Brain microvascular endothelial cell (primary cell): ENCODE data around the gene NLRC5.

Experiments used
- DNase-seq: peaks from one replicate; pipeline ENCODE4 v3.0.0-alpha.2; 2020
- H3K27ac ChIP-seq: fragments of 250-450 bp; sonication (Bioruptor Pico); 2 replicates; pipeline ENCODE4 v1.5.1; 2020; ENCODE audit warnings: mild to moderate bottlenecking, moderate library complexity
- H3K27me3 ChIP-seq: fragments of 250-450 bp; sonication (Bioruptor Pico); replicated peaks from 2 replicates; pipeline ENCODE4 v1.5.1; 2020; ENCODE audit warnings: mild to moderate bottlenecking
- H3K36me3 ChIP-seq: fragments of 250-450 bp; sonication (Bioruptor Pico); replicated peaks from 2 replicates; pipeline ENCODE4 v1.5.1; 2020; ENCODE audit warnings: mild to moderate bottlenecking
- H3K4me3 ChIP-seq: 2 replicates; pipeline ENCODE4 v1.5.1; 2011; ENCODE audit warnings: low read depth, mild to moderate bottlenecking, control low read depth, low read length, moderate library complexity
- in situ Hi-C: cut with HindIII; loops from 2 replicates; pipeline ENCODE4 v1.10.0; 2017; ENCODE audit warnings: low sequenced_read_pairs, low pct_ligation_motif_present
- TF ChIP-seq, protein P1 (sequence below): IDR thresholded peaks from 2 replicates; pipeline ENCODE4 v1.5.1; 2011; ENCODE audit warnings: low read depth, mild to moderate bottlenecking, moderate library complexity, low read length, control low read depth, inconsistent platforms; ENCODE audit errors: missing control alignments

Gene NLRC5

DNA sequence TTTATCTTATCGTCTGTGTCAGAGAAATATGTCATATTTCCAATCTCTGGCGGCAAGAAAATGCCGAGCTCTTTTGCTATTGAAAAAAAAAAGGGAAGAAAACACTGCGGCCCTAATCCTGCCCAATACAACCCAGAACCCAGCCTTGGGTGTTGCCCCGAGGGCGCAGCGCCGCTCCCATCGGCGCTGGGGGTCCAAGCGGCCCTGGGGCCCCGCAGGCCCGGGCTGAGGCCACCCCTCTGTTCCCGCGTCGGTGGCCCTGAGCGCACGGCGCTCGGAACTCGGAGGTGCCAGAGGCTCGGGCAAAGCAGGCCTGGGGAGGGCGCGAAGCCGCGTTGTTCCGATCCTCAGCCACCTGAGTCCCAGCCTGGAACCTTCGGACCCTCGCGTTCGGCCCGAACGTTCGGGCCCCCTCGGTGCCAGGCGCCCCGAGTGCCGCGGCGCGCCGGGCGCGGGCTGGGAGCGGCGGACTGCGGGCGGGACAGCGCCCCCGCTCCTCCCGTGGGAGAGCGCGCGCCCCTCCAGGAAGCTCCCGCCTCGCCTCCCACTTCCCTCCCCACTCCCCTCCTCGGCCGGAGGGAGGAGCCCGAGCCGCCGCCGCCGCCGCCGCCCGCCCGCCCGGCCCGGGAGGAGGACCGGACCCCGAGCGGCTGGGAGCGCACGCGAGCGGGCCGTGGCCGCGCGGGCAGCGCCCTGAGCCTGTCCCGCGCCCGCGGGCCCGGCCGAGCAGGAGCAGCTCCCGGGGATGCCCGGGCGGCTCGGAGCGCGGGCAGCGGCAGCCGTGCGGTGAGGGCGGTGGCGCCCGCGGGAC is 102.8 kb downstream of the NLRC5 start, which contains the start of gene CPNE2:
CPNE2 (plus strand) TSS at position 609 of the 811 bp plus-strand sequence. CDS start 18,160 bp downstream, outside the sequence.
- TF ChIP-seq, protein P1, sequence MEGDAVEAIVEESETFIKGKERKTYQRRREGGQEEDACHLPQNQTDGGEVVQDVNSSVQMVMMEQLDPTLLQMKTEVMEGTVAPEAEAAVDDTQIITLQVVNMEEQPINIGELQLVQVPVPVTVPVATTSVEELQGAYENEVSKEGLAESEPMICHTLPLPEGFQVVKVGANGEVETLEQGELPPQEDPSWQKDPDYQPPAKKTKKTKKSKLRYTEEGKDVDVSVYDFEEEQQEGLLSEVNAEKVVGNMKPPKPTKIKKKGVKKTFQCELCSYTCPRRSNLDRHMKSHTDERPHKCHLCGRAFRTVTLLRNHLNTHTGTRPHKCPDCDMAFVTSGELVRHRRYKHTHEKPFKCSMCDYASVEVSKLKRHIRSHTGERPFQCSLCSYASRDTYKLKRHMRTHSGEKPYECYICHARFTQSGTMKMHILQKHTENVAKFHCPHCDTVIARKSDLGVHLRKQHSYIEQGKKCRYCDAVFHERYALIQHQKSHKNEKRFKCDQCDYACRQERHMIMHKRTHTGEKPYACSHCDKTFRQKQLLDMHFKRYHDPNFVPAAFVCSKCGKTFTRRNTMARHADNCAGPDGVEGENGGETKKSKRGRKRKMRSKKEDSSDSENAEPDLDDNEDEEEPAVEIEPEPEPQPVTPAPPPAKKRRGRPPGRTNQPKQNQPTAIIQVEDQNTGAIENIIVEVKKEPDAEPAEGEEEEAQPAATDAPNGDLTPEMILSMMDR: peak; percentile 4
- peak within 1 kb of the TSS; percentile 64 for H3K4me3 ChIP-seq
- in situ Hi-C loops: no loop called here
- no peak for DNase-seq
- no peak within 1 kb of the TSS for H3K27ac ChIP-seq
- H3K36me3 ChIP-seq: no peaks in the 10 kb centered on the region
- no peaks in the 10 kb centered on the region for H3K27me3 ChIP-seq

DNA sequence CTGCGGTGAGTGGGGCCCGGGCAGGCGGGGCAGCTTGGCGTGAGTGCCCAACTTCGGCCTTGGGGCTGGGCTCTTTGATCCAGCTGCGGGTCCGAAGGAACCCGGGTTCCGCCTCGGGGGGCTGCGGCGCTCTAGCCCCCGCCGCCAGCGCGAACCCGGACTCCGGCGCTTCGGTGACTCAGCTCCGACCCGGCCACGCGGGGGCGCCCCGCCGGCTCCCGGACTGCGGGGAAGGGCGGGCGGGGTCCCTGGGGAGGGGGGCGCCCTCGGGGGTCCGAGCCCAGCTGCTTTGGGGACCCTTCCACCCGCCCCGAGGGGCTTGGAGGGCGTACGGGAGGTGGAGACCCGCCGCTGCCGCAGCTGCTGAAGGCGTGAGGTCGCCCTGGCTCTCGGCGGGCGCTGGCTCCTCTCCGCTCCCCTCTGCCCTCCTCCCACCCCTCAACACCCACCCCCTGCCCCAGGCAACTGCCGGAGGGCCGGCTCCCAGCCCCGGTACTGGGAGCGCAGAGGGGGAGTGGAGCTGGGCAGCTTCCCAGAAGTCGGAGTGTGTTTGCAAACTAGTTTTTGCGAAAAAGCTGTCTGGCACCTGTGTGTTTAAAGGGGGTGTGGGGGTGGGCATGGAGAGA is 103.5 kb downstream of the NLRC5 start:
- DNase-seq: no peak
- TF ChIP-seq, protein P1: peak; percentile 34
- Histone ChIP-seq H3K27me3 (no peaks in the 10 kb centered on the region), H3K27ac (no peak overlapping the region), H3K36me3 (no peaks in the 10 kb centered on the region), H3K4me3 (peak overlapping the region; percentile 64)
- in situ Hi-C loops: no loop called here

DNA sequence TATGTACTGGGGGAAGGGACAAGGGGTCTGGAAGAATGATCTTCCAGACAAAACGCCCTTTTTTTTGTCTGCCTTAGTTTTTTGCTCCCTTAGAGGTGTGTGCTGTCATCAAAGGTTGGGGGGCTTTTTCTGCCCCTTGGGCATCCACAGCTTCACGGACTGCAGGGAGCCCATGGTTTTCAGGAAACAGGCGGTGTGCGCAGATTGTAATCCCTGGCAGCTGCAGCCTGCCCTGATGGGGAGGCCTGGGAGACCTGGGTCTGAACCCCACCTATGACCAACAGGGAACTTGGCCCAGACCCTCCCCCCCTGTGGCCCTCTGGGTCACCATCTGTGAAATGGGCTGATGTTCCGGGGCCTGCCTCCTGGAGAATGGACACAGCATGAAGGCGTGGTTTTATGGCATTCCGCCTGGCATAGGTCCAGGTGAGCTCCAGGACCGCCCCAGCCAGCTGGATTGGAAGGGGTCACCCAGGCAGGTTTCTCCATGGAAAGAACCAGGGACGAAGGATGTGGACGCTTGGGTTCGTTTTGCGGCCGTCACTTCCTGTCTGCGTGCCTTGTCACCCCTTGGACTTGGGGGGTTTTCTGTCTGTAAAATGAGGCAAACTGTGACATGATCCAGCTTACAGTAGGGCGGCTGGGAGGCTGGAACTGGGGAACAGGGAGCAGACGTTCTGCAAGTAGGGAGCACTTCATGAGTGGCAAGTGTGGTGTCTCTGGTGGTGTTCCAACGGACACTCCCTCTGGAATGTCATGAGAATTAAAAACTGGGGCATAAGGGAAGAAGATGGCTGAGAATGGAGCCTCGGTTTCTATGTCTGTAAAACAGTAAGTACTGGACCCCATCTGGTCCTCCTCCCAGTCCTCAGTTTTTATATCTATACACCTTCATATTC is 104.6 kb downstream of the NLRC5 start:
- peak overlapping the region; percentile 5 for H3K4me3 ChIP-seq
- in situ Hi-C loops: no loop called here
- no peak for DNase-seq

DNA sequence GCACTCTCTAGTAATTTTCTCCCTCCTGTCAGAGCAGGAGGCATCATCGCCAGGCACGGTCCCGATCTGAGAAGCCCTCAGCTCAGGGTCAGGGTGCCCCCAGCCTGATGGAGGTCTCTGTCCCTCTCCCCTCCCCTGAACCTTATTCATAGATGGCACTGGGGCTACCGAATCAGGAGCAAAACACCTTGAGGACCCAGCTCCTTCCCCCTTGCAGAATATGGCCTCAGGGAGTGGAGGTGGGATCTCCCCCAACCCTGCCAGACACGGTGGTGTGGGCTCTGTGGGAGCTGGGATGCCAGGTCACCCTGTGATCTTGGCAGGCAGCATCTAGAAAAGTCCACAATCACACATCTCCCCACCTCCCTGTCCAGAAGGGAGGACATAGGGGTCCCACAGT is 105.6 kb downstream of the NLRC5 start:
- TF ChIP-seq, protein P1: no peak

More for the DNA sequence above, 104.6 kb downstream of the NLRC5 start:
- TF ChIP-seq, protein P1: no peak
- no peaks in the 10 kb centered on the region for H3K36me3 ChIP-seq
- no peak overlapping the region for H3K27ac ChIP-seq
- no peaks in the 10 kb centered on the region for H3K27me3 ChIP-seq

DNA sequence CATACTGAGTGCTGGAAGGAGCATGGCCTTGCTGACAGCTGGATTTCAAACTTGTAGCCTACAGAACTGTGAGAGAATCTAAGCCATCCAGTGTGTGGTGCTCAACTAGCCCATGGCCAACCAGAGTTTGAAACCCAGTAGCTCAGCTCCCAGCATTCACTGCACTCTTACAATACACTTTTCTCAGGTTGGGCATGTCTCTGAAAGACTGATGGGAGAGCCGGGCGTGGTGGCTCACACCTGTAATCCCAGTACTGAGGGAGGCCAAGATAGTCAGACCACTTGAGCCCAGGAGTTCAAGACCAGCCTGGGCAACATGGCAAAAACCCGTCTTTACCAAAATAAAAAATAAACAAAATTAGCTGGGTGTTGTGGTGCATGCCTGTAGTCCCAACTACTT is 106.8 kb downstream of the NLRC5 start:
- TF ChIP-seq, protein P1: no peak
- Histone ChIP-seq H3K27ac (no peak overlapping the region), H3K36me3 (no peaks in the 10 kb centered on the region), H3K27me3 (no peaks in the 10 kb centered on the region), H3K4me3 (no peak overlapping the region)
- in situ Hi-C loops: no loop called here
- DNase-seq: no peak

More for the DNA sequence above, 105.6 kb downstream of the NLRC5 start:
- H3K27me3 ChIP-seq: no peaks in the 10 kb centered on the region
- H3K36me3 ChIP-seq: no peaks in the 10 kb centered on the region
- in situ Hi-C loops: no loop called here
- H3K27ac ChIP-seq: no peak overlapping the region
- no peak overlapping the region for H3K4me3 ChIP-seq
- no peak for DNase-seq
